Measurements from ENCODE around the gene EPHB1. TPM values are rescaled to one million over a fixed set of nuclear protein-coding genes. Genes with fewer than 3 reads are reported as not detected.
A peak's percentile ranks its signal among the peaks of the same experiment; 100 is the strongest.

Gene EPHB1
- total RNA-seq, 4 donors from 2014 or later, result 2.3 to 5.6 (median 4.6) TPM

DNA sequence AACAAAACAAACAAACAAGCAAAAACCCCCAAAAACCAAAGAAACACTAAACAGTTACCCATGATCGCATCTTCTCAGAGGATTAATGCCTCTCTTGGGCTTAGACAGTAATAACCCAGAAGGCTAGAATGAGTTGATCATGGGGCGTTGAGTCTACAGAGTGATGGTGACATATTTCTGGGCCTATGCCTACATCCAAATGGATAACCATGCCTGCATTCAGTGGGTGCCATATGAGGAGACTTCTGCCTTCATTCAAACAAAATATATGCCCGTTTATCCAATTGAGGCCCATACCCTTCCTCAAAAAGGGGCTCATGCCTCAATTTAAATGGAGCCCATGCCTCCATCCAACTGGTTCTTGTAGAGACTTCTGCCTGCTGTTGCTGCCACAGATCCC lies 284.0 kb downstream of the EPHB1 start:
- intact Hi-C loops (cut with DNase I), result no loop called here
- no peaks in the 10 kb centered on the region for H3K36me3 ChIP-seq
- H3K9me3 ChIP-seq, result no peaks in the 10 kb centered on the region
- no peak for DNase-seq
- H3K4me1 ChIP-seq, result peaks cover 18 to 31% of the 10 kb centered on the region in 2 donors
- TF ChIP-seq, protein P1, sequence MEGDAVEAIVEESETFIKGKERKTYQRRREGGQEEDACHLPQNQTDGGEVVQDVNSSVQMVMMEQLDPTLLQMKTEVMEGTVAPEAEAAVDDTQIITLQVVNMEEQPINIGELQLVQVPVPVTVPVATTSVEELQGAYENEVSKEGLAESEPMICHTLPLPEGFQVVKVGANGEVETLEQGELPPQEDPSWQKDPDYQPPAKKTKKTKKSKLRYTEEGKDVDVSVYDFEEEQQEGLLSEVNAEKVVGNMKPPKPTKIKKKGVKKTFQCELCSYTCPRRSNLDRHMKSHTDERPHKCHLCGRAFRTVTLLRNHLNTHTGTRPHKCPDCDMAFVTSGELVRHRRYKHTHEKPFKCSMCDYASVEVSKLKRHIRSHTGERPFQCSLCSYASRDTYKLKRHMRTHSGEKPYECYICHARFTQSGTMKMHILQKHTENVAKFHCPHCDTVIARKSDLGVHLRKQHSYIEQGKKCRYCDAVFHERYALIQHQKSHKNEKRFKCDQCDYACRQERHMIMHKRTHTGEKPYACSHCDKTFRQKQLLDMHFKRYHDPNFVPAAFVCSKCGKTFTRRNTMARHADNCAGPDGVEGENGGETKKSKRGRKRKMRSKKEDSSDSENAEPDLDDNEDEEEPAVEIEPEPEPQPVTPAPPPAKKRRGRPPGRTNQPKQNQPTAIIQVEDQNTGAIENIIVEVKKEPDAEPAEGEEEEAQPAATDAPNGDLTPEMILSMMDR (IDR thresholded peaks at IDR 0.05), result no peak
- TF ChIP-seq POLR2A (IDR thresholded peaks at IDR 0.05), result no peak
- no peak overlapping the region for H3K27ac ChIP-seq
- H3K27me3 ChIP-seq, result no peaks in the 10 kb centered on the region
- WGBS, 2 donors, result 85 to 96% methylated on average over 3 of the region's 3 CpGs
- no peak overlapping the region for H3K4me3 ChIP-seq (replicated peaks in 1 of 3)

GRCh38 chr3:135081451-135081850 lies 286.4 kb downstream of the EPHB1 start:
- Histone ChIP-seq H3K9me3 (no peaks in the 10 kb centered on the region), H3K4me3 (replicated peaks in 1 of 3) (no peak overlapping the region), H3K27ac (peak overlapping the region in 1 of 3 donors; percentile 38), H3K27me3 (no peaks in the 10 kb centered on the region), H3K36me3 (no peaks in the 10 kb centered on the region), H3K4me1 (peaks cover 31 to 52% of the 10 kb centered on the region in 2 donors)
- DNase-seq, result no peak
- intact Hi-C loops (cut with DNase I), result no loop called here
- TF ChIP-seq, protein P1 (IDR thresholded peaks at IDR 0.05), result no peak
- no peak for TF ChIP-seq POLR2A (IDR thresholded peaks at IDR 0.05)
- 93 to 96% methylated on average over 2 of the region's 2 CpGs for WGBS, 2 donors

- no peak for TF ChIP-seq POLR2A (IDR thresholded peaks at IDR 0.05)
- TF ChIP-seq, protein P1 (IDR thresholded peaks at IDR 0.05), result no peak
- Histone ChIP-seq H3K27ac (peak overlapping the region in 1 of 3 donors; percentile 38), H3K36me3 (no peaks in the 10 kb centered on the region), H3K4me3 (replicated peaks in 1 of 3) (no peak overlapping the region), H3K27me3 (no peaks in the 10 kb centered on the region), H3K9me3 (no peaks in the 10 kb centered on the region), H3K4me1 (peaks cover 31 to 55% of the 10 kb centered on the region in 2 donors)
- WGBS, 2 donors, result 43 to 45% methylated on average over 5 of the region's 5 CpGs
- intact Hi-C loops (cut with DNase I), result no loop called here
- DNase-seq, result peak; percentile 37 to 48
Measured at GRCh38 chr3:135081856-135082434, 286.9 kb downstream of the EPHB1 start.

- Histone ChIP-seq H3K27ac (peak overlapping the region in 1 of 3 donors; percentile 28), H3K4me1 (peaks cover 31 to 55% of the 10 kb centered on the region in 2 donors), H3K9me3 (no peaks in the 10 kb centered on the region), H3K36me3 (no peaks in the 10 kb centered on the region), H3K27me3 (no peaks in the 10 kb centered on the region), H3K4me3 (replicated peaks in 1 of 3) (no peak overlapping the region)
- 42 to 56% methylated on average over 7 of the region's 7 CpGs for WGBS, 2 donors
- intact Hi-C loops (cut with DNase I), result no loop called here
- peak; percentile 30 to 37 for DNase-seq
- TF ChIP-seq, protein P1 (IDR thresholded peaks at IDR 0.05), result no peak
- TF ChIP-seq POLR2A (IDR thresholded peaks at IDR 0.05), result no peak
Measured at GRCh38 chr3:135082706-135083105, 287.6 kb downstream of the EPHB1 start.

DNA sequence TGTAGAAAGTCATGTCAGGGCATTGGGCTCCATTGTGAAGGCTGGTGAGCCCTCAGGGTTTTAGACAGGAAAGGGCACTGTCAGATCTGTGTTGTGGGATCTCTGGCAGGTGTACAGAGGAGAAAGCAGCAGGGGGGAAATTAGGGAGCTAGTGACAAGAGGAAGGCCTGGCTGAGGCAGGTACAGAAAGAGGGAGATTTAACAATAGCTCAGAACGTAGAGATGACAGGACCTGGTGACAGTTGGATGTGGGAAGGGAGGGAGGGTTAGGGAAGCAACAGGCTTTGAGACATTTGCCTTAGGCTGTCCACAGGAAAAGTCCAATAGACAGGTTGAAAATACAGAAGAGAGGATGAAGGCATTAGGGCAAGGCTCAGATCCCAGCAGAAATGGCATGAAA lies 288.1 kb downstream of the EPHB1 start:
- 89 to 94% methylated on average over 1 of the region's 1 CpG for WGBS, 2 donors
- no peak for TF ChIP-seq POLR2A (IDR thresholded peaks at IDR 0.05)
- TF ChIP-seq, protein P1 (IDR thresholded peaks at IDR 0.05), result no peak

More for the DNA sequence above, 288.1 kb downstream of the EPHB1 start:
- H3K9me3 ChIP-seq, result no peaks in the 10 kb centered on the region
- no peaks in the 10 kb centered on the region for H3K36me3 ChIP-seq
- no peaks in the 10 kb centered on the region for H3K27me3 ChIP-seq
- DNase-seq, result no peak
- intact Hi-C loops (cut with DNase I), result no loop called here
- peaks cover 31 to 55% of the 10 kb centered on the region in 2 donors for H3K4me1 ChIP-seq
- no peak overlapping the region for H3K4me3 ChIP-seq (replicated peaks in 1 of 3)
- H3K27ac ChIP-seq, result no peak overlapping the region

All from thyroid gland (tissue), 4 donors.